ENCODE measurements around the gene PTPRJ.

Gene PTPRJ

DNA sequence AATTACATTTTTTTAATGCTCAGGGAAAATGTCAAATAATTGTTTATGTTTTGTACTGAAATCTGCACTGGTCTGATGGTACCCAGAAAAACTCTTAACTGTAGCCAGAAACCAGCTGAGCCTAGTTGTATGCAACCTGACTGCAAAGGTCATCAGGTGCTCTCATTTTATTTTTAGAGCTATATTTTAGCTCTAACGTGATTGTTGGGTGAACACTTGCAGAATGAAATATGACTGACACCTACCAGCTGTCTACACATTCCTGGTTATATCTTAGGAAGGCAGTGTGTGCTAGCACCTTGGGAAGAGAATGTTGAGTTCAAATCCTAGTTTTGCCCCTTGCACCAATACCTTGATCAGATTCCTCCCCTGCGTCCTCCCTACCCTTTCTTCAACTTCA, 23.6 kb downstream of the PTPRJ start:
- Mint-ChIP-seq H3K36me3 (ENCODE audit: low read depth) (no peaks in the 10 kb centered on the region), H3K27ac (no peak overlapping the region), H3K4me3 (no peak overlapping the region), H3K9me3 (no peaks in the 10 kb centered on the region), H3K27me3 (ENCODE audit: low read depth) (peaks cover 6% of the 10 kb centered on the region), H3K4me1 (peaks cover 8% of the 10 kb centered on the region)
- TF ChIP-seq, protein P1, sequence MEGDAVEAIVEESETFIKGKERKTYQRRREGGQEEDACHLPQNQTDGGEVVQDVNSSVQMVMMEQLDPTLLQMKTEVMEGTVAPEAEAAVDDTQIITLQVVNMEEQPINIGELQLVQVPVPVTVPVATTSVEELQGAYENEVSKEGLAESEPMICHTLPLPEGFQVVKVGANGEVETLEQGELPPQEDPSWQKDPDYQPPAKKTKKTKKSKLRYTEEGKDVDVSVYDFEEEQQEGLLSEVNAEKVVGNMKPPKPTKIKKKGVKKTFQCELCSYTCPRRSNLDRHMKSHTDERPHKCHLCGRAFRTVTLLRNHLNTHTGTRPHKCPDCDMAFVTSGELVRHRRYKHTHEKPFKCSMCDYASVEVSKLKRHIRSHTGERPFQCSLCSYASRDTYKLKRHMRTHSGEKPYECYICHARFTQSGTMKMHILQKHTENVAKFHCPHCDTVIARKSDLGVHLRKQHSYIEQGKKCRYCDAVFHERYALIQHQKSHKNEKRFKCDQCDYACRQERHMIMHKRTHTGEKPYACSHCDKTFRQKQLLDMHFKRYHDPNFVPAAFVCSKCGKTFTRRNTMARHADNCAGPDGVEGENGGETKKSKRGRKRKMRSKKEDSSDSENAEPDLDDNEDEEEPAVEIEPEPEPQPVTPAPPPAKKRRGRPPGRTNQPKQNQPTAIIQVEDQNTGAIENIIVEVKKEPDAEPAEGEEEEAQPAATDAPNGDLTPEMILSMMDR (IDR thresholded peaks at IDR 0.05; ENCODE audit: unreplicated experiment in 3 of 3), result no peak

DNA sequence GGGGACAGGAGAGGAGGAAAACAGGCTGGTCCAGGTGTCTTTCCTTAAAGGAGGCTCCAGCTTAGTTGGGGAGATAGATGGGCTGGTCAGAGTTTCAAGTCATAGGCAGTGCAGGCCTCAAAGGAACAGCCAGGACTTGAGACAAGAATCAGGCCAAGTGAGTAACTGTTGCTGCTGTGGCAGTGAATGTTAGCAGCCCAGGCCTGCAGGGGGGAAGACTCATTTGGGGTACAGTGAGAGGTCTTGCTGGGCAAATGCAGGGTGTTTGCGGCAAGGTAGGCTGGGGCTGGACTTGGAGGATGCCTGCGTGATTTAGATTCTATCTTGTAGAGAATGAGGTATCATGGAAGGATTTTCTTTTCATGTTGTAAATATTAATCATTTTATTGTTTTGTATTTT, 24.1 kb downstream of the PTPRJ start:
- H3K36me3 Mint-ChIP-seq (ENCODE audit: low read depth), result no peaks in the 10 kb centered on the region
- no peak overlapping the region for H3K4me3 Mint-ChIP-seq
- H3K27me3 Mint-ChIP-seq (ENCODE audit: low read depth), result peaks cover 6% of the 10 kb centered on the region
- TF ChIP-seq, protein P1 (IDR thresholded peaks at IDR 0.05; ENCODE audit: unreplicated experiment in 3 of 3), result no peak
- H3K9me3 Mint-ChIP-seq, result no peaks in the 10 kb centered on the region
- peaks cover 6% of the 10 kb centered on the region for H3K4me1 Mint-ChIP-seq
- peak overlapping the region in 1 of 3 experiments; percentile 46 for H3K27ac Mint-ChIP-seq

DNA sequence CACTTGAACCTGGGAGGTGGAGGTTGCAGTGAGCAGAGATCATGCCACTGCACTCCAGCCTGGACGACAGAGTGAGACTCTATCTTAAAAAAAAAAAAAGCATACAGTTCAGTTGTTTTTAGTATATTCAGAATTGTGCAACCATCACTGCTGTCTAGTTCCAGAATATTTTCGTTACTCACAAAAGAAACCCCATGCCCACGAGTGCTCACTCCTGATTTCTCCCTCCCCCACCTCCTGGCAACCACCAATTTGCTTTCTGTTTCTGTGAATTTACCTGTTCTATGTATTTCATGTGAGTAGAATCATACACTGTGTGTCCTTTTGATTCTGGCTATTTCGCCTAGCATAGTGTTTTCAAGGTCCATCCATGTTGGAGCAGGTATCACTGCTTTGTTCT, 24.8 kb downstream of the PTPRJ start:
- H3K9me3 Mint-ChIP-seq, result no peaks in the 10 kb centered on the region
- no peaks in the 10 kb centered on the region for H3K36me3 Mint-ChIP-seq (ENCODE audit: low read depth)
- TF ChIP-seq, protein P1 (IDR thresholded peaks at IDR 0.05; ENCODE audit: unreplicated experiment in 3 of 3), result no peak
- H3K4me1 Mint-ChIP-seq, result peaks cover 6% of the 10 kb centered on the region
- no peak overlapping the region for H3K27ac Mint-ChIP-seq
- H3K4me3 Mint-ChIP-seq, result no peak overlapping the region
- peaks cover 6% of the 10 kb centered on the region for H3K27me3 Mint-ChIP-seq (ENCODE audit: low read depth)

DNA sequence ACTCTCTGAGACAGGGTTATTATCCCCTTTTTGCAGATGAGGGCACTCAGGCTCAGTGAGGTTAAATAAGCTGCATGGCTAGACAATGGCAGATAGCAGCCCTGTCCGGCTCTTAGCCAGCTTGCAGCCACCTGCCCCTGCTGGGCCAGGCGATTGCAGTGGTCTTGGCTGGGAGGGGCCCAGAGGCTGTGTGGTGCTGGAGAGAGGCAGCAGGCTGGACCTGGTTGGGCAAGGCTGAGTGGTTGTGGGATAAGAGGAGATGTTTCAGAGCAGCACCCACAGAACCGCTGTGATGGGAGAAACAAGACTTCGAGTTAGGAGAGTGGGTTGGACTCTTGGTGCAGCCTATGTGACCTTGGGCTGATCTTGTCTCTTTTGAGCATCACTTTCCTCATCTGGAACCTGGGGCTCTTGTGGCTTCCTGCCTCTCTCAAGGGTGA, 25.5 kb downstream of the PTPRJ start:
- Mint-ChIP-seq H3K4me1 (peaks cover 6% of the 10 kb centered on the region), H3K9me3 (no peaks in the 10 kb centered on the region), H3K4me3 (no peak overlapping the region), H3K27ac (no peak overlapping the region), H3K36me3 (ENCODE audit: low read depth) (no peaks in the 10 kb centered on the region), H3K27me3 (ENCODE audit: low read depth) (peaks cover 6% of the 10 kb centered on the region)
- TF ChIP-seq, protein P1 (IDR thresholded peaks at IDR 0.05; ENCODE audit: unreplicated experiment in 3 of 3), result no peak

DNA sequence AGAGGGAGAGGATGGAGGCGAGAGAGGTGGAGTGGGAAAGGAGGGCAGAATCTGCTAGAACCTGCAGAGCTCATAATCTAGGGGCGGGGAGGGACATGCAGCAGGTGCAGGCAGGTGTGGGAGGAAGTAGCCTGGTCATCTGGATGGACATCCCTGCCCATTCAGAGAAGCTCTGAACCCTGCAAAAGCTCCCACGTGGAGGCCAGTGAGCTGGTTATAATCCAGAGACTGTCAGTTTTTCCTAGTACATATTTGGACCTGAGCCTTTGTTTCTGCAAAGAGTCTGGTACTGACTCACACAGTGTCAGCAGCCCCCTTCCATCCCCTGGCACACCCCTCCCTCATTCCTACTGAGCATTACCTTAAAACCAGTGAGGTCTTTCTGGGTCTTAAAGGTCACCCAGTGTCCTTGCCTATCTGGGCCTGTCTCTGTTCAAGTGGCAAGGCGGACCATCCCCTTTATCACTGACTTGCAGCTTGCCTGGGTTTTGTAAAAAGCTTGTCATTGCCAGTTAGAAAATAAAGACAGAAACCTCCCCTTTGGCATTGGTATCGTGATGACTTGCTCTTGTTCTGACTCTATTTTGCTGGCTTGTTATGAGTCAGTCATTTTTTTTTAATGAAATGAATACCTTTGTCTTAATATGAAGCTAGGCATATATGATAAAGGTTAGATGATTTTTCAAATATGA, 26.1 kb downstream of the PTPRJ start:
- Mint-ChIP-seq H3K4me3 (no peak overlapping the region), H3K27me3 (ENCODE audit: low read depth) (peaks cover 6% of the 10 kb centered on the region), H3K9me3 (no peaks in the 10 kb centered on the region), H3K4me1 (peaks cover 2% of the 10 kb centered on the region), H3K27ac (no peak overlapping the region), H3K36me3 (ENCODE audit: low read depth) (no peaks in the 10 kb centered on the region)
- TF ChIP-seq, protein P1 (IDR thresholded peaks at IDR 0.05; ENCODE audit: unreplicated experiment in 3 of 3), result no peak

DNA sequence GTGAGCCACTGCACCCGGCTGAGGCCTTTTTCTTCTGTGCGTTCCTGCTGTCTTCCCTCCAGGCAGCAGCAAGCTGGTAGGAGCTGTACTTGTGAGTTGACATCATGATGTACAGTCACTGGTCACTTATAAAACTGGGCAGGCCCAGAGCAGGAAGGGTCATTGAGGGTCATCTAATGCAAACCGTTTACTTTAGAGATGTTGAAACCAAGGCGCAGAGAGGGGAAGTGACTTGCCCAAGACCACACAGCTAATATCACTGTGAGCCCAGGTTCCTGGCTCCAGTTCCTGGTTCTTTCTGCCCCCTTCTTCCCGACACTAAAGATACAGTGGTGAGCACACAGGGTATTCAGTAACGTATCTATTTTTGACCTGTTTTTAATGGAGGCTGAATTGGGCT, 27.3 kb downstream of the PTPRJ start:
- TF ChIP-seq, protein P1 (IDR thresholded peaks at IDR 0.05; ENCODE audit: unreplicated experiment in 3 of 3), result no peak
- no peaks in the 10 kb centered on the region for H3K9me3 Mint-ChIP-seq
- no peak overlapping the region for H3K27ac Mint-ChIP-seq
- H3K27me3 Mint-ChIP-seq (ENCODE audit: low read depth), result peaks cover 6% of the 10 kb centered on the region
- H3K4me3 Mint-ChIP-seq, result no peak overlapping the region
- H3K4me1 Mint-ChIP-seq, result no peaks in the 10 kb centered on the region
- H3K36me3 Mint-ChIP-seq (ENCODE audit: low read depth), result no peaks in the 10 kb centered on the region

Data from nephron (organoid).